GM18870 (cell line): ENCODE data around the gene CHRM2.

ENCODE experiments used
- ATAC-seq: cut with Tn5 transposase; IDR thresholded peaks from one replicate; pipeline ENCODE4 v1.9.1; 2021; ENCODE audit warnings: moderate library complexity; ENCODE audit not compliant: unreplicated experiment

The CHRM2 gene

GRCh38 chr7:137018468-137018867 lies 150.0 kb downstream of the CHRM2 start:
- no peak for ATAC-seq

GRCh38 chr7:137020351-137020750 lies 151.9 kb downstream of the CHRM2 start:
- no peak for ATAC-seq

GRCh38 chr7:137025469-137026175 lies 157.2 kb downstream of the CHRM2 start:
- ATAC-seq, result no peak

GRCh38 chr7:137026176-137026500 lies 157.7 kb downstream of the CHRM2 start:
- ATAC-seq, result no peak

GRCh38 chr7:137032436-137032835 lies 164.0 kb downstream of the CHRM2 start:
- no peak for ATAC-seq

GRCh38 chr7:137036768-137037167 lies 168.3 kb downstream of the CHRM2 start:
- no peak for ATAC-seq

GRCh38 chr7:137038706-137039105 lies 170.3 kb downstream of the CHRM2 start:
- ATAC-seq, result no peak

GRCh38 chr7:137040745-137041144 lies 172.3 kb downstream of the CHRM2 start:
- ATAC-seq, result no peak

- ATAC-seq, result no peak
These were observed 177.1 kb downstream of the CHRM2 start for GRCh38 chr7:137045573-137045972.

GRCh38 chr7:137069249-137069963 lies 201.0 kb downstream of the CHRM2 start:
- no peak for ATAC-seq
